ENCODE results near the gene IPPK.

The IPPK gene

DNA sequence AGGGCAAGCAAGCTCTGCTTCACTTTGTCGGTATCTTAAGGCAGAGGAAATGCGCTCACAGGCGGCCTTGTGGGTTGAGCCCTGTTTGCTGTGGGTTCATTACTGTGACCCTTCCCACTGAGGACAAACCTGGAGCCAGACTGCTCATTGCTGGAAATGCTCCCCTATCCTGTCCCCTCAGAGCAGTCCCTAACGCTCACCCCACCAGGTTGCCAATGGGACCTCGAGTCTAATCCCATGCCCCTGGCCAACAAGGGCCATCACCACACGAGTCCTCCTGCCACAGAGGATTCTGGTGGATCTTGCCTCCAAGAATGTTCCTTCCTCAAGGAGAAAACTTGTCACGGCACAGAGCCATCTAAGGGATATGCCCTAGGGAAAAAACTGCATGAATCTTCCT, 14.6 kb downstream of the IPPK start:
- no peak for DNase-seq

- no peak for DNase-seq
Observed at GRCh38 chr9:92654481-92655301, 15.2 kb downstream of the IPPK start.

DNA sequence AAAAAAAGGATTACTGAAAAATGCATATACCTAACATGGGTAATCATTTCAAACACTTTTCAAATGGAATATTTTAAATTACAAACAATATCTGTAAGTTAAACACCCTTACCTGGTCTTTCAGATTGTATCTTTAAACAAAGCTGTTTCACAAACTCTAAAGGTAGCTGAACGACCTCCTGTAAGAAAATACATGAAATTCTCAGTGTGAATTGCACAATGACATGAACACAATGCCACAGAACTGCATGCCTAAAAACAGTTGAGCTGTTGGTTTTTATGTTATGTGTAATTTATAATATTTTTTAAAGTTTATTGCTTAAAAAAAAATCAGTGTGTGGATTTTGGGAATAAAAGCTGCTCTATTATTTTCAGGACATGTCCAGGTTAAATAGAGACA, 17.5 kb downstream of the IPPK start:
- DNase-seq, result no peak

- DNase-seq, result no peak
Observed at GRCh38 chr9:92650839-92651621, 18.9 kb downstream of the IPPK start.

DNA sequence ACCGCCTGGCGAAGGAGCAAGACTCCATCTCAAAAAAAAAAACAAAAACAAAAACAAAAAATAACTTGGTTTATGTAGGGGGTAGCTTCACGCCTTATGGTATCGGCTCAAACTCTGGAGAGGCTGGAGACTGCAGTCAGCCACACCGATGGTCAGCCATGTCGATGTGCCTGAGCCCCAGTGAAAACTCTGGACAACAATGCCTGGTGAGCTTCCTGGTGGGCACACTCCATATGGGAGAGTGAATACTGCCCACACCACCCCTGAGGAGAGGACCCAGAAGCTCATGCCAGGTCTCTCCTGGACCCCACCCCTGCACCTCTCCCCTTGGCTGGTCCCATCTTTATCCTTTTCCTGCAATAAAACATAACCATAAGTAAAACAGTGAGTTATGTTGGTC, 19.6 kb downstream of the IPPK start:
- DNase-seq, result no peak

DNA sequence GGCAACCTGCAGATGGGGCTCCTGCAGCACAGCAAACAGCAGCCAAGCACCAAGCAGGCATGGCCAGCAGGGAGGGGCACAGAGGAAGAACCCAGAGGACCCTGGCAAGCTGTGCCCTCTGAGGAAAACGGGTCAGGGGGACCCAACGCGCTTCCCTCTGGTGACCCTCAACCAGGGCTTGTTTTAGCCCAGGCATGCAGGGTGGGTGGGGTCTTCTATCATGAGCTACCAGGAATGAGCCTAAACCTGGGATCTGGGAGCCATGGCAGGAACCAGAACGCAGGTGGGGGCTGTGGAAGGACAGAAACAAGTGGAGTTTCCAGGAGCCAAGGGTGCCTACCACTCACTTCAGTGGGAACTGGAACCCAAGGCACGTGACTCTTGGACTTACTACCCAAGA, 20.9 kb downstream of the IPPK start:
- DNase-seq, result no peak

- no peak for DNase-seq
Observed at GRCh38 chr9:92648474-92648971, 21.4 kb downstream of the IPPK start.

GRCh38 chr9:92647671-92648473, 22.1 kb downstream of the IPPK start:
- no peak for DNase-seq

DNA sequence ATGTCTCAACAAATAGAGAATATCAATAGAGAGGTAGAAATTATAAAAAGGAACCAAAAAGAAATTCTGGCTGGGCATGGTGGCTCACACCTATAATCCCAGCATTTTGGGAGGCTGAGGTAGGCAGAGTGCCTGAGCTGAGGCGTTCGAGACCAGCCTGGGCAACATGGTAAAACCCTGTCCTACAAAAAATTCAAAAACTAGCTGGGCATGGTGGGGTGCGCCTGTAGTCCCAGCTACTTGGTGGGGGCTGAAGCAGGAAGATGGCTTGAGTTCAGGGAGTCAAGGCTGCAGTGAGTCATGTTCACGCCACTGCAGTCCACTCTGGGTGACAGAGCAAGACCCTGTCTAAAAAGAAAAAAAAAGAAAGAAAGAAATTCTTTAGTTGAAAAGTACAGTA, 24.9 kb downstream of the IPPK start:
- no peak for DNase-seq

GRCh38 chr9:92644278-92644677, 25.7 kb downstream of the IPPK start:
- no peak for DNase-seq

- no peak for DNase-seq
Observed at GRCh38 chr9:92642564-92642963, 27.4 kb downstream of the IPPK start.

DNA sequence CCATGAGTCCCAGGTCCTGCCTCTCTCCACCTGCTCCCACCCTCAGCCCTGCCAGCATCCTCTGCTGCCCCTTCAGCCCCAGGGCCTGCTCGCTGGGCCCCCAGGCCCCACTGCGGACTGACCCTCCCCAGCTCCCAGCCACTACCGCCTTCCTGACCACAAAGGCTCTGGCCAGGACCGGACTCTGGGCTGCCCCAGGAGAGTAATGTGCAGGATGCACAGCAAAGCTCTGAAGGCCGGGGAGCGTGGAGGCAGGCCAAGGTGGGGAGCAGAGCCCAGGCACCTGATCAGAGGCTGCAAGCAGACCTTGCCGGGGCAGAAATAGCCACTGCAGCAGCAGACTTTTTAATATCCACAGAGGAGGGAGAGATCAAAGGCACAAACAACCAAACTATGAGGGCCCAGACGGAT, 27.9 kb downstream of the IPPK start:
- DNase-seq, result no peak

- no peak for DNase-seq
Observed at GRCh38 chr9:92641092-92641809, 28.7 kb downstream of the IPPK start.

- DNase-seq, result no peak
Observed at GRCh38 chr9:92640398-92641091, 29.4 kb downstream of the IPPK start.

DNA sequence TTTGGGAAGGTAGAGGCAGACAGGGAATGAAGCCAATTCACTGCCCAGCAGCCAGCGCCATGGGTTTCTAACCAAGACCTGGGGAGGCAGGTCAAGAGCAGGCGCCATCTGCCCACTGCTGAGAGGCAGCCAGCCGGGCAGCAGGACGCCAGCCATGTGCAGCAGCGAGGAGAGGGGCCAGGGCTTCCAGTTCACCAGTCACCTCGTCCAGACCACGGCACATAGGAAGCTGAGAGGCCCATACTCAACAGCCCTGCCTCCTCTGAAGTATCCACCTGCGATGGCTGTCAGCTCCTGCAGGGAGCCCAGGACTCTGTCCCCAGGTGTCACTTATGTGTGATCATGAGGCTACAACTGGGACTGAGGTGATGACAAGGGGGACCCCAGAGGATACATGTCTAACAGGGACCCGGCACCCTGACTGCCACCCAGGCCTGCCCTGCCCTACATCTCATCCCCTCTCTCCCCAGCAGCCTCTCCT, 30.1 kb downstream of the IPPK start:
- no peak for DNase-seq

DNA sequence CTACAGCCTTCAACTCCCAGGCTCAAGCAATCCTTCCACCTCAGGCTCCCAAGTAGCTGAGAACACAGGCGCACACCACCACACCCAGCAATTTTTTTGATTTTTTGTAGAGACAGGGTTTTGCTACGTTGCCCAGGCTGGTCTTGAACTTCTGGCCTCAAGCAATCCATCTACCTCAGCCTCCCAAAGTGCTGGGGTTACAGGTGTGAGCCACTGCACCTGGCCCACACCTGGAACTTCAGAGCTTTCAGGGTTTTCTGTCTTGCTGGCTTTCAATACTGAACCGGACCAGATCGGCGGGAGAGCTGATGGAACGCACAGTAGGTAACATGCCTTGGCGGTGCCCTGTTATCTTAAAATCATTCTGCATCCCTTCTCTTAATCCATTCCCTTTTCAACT, 30.8 kb downstream of the IPPK start:
- no peak for DNase-seq

DNA sequence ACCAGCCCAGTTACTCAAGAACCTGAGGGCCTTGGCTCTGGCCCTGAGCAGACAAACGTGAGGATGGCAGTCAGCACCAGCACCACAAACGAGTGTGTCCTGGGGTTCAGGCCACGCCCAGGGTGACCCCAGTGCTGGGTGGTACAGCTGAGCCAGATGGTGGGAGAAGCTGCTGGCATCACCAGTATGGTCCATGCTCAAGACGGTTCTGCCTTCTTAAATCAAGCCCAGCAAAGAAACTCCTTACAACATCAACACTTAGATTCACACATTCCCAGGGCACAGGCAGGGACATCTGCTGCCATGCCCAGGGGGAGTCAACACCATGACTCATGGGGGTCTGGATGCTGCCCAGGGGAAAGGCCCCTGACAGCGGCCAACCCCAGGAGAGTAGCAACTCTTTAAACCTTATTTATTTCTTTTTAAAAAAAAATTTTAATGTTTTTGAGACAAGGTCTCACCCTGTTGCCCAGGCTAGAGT, 31.3 kb downstream of the IPPK start:
- no peak for DNase-seq

- no peak for DNase-seq
Observed at GRCh38 chr9:92637886-92638620, 31.9 kb downstream of the IPPK start.

- DNase-seq, result no peak
Observed at GRCh38 chr9:92637326-92637725, 32.6 kb downstream of the IPPK start.

- DNase-seq, result no peak
Observed at GRCh38 chr9:92636627-92637026, 33.3 kb downstream of the IPPK start.

- no peak for DNase-seq
Observed at GRCh38 chr9:92635760-92636159, 34.2 kb downstream of the IPPK start.
